ENCODE measurements around the gene RPSA.
"Not testable (repeated sequence)": the region's sequence is repeated elsewhere in the genome, so short reads cannot be mapped to it uniquely, and the experiment has no call there.

Gene RPSA

GRCh38 chr3:39361252-39361927 lies 45.1 kb upstream of the RPSA start (continued):
- TF ChIP-seq TOX (CRISPR knock-in tag; IDR thresholded peaks at IDR 0.05; ENCODE audit: borderline replicate concordance) = no peak
- TF ChIP-seq OSR1 (CRISPR knock-in tag; IDR thresholded peaks at IDR 0.05) = no peak

DNA sequence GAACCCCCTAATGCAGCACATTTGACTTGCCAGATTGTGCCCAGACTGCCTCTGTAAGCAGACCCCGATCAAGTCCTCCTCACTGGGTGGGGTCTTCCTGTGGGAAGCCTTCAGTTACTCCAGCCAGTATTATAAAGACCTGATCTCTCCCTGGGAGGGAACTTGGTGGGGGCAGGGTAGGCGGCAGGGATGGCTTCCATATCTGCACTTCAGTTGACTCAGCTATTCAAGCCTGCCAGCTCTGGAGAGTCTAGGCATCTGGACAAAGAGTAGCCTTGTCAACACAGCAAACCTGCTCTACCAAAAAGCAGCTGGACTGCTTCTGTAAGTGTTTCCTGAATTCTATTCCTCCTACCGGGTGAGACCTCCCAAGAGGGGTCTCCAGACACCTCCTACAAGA lies 44.3 kb upstream of the RPSA start:
- ATAC-seq = no peak

DNA sequence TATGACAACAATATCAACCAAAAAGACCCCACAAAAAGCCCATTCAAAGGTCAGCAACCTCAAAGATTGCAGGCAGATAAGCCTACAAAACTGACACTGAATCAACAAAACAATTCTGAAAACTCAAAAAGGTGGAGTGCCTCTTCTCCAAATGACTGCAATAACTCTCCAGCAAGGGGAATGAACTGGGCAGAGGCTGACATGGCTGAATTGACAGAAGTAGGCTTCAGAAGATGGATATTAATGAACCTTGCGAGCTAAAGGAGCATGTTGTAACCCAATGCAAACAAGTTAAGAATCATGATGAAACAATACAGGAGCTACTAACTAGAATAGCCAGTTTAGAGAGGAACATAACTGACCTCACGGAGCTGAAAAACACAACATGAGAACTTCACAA lies 43.7 kb upstream of the RPSA start:
- TF ChIP-seq, protein P1, sequence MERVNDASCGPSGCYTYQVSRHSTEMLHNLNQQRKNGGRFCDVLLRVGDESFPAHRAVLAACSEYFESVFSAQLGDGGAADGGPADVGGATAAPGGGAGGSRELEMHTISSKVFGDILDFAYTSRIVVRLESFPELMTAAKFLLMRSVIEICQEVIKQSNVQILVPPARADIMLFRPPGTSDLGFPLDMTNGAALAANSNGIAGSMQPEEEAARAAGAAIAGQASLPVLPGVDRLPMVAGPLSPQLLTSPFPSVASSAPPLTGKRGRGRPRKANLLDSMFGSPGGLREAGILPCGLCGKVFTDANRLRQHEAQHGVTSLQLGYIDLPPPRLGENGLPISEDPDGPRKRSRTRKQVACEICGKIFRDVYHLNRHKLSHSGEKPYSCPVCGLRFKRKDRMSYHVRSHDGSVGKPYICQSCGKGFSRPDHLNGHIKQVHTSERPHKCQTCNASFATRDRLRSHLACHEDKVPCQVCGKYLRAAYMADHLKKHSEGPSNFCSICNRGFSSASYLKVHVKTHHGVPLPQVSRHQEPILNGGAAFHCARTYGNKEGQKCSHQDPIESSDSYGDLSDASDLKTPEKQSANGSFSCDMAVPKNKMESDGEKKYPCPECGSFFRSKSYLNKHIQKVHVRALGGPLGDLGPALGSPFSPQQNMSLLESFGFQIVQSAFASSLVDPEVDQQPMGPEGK (CRISPR knock-in tag; IDR thresholded peaks at IDR 0.05; ENCODE audit: borderline replicate concordance) = no peak
- TF ChIP-seq ZFP30 (CRISPR knock-in tag; IDR thresholded peaks at IDR 0.05) = no peak
- TF ChIP-seq, protein P2, sequence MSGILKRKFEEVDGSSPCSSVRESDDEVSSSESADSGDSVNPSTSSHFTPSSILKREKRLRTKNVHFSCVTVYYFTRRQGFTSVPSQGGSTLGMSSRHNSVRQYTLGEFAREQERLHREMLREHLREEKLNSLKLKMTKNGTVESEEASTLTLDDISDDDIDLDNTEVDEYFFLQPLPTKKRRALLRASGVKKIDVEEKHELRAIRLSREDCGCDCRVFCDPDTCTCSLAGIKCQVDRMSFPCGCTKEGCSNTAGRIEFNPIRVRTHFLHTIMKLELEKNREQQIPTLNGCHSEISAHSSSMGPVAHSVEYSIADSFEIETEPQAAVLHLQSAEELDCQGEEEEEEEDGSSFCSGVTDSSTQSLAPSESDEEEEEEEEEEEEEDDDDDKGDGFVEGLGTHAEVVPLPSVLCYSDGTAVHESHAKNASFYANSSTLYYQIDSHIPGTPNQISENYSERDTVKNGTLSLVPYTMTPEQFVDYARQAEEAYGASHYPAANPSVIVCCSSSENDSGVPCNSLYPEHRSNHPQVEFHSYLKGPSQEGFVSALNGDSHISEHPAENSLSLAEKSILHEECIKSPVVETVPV (CRISPR knock-in tag; IDR thresholded peaks at IDR 0.05) = no peak

More for the DNA sequence above, 44.3 kb upstream of the RPSA start:
- TF ChIP-seq ZNF8 (CRISPR knock-in tag; IDR thresholded peaks at IDR 0.05) (no peak), CSDC2 (CRISPR knock-in tag; IDR thresholded peaks at IDR 0.05) (no peak), TOX (CRISPR knock-in tag; IDR thresholded peaks at IDR 0.05; ENCODE audit: borderline replicate concordance) (no peak), OSR1 (CRISPR knock-in tag; IDR thresholded peaks at IDR 0.05) (no peak), TSHZ2 (CRISPR knock-in tag; IDR thresholded peaks at IDR 0.05) (no peak), POU6F1 (CRISPR knock-in tag; IDR thresholded peaks at IDR 0.05; ENCODE audit: borderline replicate concordance, low read depth) (no peak), PPARA (CRISPR knock-in tag; IDR thresholded peaks at IDR 0.05; ENCODE audit: borderline replicate concordance) (no peak), BACH2 (CRISPR knock-in tag; IDR thresholded peaks at IDR 0.05; ENCODE audit: borderline replicate concordance) (no peak), ISL1 (CRISPR knock-in tag; IDR thresholded peaks at IDR 0.05) (no peak), CREB5 (CRISPR knock-in tag; IDR thresholded peaks at IDR 0.05; ENCODE audit: low read depth) (no peak), SNAI2 (CRISPR knock-in tag; IDR thresholded peaks at IDR 0.05) (no peak)
- TF ChIP-seq, protein P1 (CRISPR knock-in tag; IDR thresholded peaks at IDR 0.05; ENCODE audit: borderline replicate concordance) = no peak

GRCh38 chr3:39370450-39370849 lies 36.1 kb upstream of the RPSA start:
- not testable (repeated sequence) for ATAC-seq

More for the DNA sequence above, 43.7 kb upstream of the RPSA start:
- no peak for ATAC-seq

Data from SK-N-SH treated with all-trans-retinoic acid at 6 μM for 48 hours (cell line).